ENCODE measurements around the gene NAB2. TPM values are rescaled to one million over a fixed set of nuclear protein-coding genes. Genes with fewer than 3 reads are reported as not detected.

The NAB2 gene
- total and polyA plus RNA-seq, 8 donors: 28.4 to 52.0 (median 42.8) TPM

DNA sequence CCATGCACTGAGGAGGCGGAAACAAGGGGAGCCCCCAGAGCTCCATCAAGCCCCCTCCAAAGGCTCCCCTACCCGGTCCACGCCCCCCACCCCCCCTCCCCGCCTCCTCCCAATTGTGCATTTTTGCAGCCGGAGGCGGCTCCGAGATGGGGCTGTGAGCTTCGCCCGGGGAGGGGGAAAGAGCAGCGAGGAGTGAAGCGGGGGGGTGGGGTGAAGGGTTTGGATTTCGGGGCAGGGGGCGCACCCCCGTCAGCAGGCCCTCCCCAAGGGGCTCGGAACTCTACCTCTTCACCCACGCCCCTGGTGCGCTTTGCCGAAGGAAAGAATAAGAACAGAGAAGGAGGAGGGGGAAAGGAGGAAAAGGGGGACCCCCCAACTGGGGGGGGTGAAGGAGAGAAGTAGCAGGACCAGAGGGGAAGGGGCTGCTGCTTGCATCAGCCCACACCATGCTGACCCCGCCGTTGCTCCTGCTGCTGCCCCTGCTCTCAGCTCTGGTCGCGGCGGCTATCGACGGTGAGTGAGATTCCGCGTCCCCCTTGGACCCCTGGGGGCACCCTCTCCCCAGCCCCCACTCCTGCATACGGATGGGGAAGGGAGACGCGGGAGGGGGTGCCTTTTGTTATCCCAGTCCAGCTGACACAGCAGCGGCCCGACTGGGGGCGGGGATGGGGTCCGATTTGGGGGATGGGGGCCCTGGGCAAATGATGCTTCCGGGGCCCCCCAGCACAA, 39.8 kb downstream of the NAB2 start:
- TF ChIP-seq, protein P1, sequence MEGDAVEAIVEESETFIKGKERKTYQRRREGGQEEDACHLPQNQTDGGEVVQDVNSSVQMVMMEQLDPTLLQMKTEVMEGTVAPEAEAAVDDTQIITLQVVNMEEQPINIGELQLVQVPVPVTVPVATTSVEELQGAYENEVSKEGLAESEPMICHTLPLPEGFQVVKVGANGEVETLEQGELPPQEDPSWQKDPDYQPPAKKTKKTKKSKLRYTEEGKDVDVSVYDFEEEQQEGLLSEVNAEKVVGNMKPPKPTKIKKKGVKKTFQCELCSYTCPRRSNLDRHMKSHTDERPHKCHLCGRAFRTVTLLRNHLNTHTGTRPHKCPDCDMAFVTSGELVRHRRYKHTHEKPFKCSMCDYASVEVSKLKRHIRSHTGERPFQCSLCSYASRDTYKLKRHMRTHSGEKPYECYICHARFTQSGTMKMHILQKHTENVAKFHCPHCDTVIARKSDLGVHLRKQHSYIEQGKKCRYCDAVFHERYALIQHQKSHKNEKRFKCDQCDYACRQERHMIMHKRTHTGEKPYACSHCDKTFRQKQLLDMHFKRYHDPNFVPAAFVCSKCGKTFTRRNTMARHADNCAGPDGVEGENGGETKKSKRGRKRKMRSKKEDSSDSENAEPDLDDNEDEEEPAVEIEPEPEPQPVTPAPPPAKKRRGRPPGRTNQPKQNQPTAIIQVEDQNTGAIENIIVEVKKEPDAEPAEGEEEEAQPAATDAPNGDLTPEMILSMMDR (IDR thresholded peaks at IDR 0.05): no peak
- intact Hi-C loops (cut with DNase I): loop anchor here in 1 of 2 donors (10.0 kb wide), 1 partner anchor 56 kb away; no protein-coding TSS in a partner anchor
- Histone ChIP-seq H3K27me3 (peaks cover 0 to 62% of the 10 kb centered on the region in 2 donors), H3K36me3 (no peaks in the 10 kb centered on the region), H3K9me3 (no peaks in the 10 kb centered on the region), H3K4me1 (peaks cover 18 to 52% of the 10 kb centered on the region in 2 donors), H3K27ac (peak overlapping the region; percentile 86 to 88), H3K4me3 (peak overlapping the region; percentile 72 to 74)
- DNase-seq: no peak
- ATAC-seq: no peak

DNA sequence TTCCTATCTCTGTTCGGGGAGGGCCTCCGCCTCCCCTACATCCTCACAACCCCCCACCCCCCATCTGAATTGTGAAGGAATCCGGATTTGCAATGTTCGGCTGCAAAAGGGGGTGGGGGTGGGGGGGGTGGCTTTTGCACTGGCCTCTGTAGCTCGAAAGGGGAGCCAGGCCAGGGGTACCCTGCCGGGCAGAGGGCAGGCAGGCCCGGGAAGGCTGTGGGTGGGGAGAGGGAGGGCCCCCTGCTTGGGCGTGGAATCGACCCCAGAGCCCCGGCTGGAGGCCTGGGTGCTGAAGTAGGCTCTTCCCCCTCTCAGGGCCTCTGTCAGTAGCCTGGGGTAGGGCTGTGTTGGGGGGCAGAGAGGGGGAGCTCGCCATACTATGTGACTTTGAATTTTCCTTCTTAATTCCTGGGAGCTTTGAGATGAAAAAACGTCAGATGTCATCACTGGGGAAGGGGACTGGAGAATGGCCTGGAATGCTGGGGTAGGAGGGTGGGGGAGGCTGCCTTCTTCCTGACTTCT, 40.5 kb downstream of the NAB2 start:
- Histone ChIP-seq H3K4me3 (peak overlapping the region; percentile 72 to 74), H3K4me1 (peaks cover 18 to 58% of the 10 kb centered on the region in 2 donors), H3K27ac (peak overlapping the region; percentile 86 to 88), H3K27me3 (peaks cover 0 to 62% of the 10 kb centered on the region in 2 donors), H3K9me3 (no peaks in the 10 kb centered on the region), H3K36me3 (no peaks in the 10 kb centered on the region)
- peak in 1 of 4 donors; percentile 81 for DNase-seq
- TF ChIP-seq, protein P1 (IDR thresholded peaks at IDR 0.05): no peak
- intact Hi-C loops (cut with DNase I): loop anchor here in 1 of 2 donors (10.0 kb wide), 1 partner anchor 55 kb away; no protein-coding TSS in a partner anchor
- ATAC-seq: no peak

DNA sequence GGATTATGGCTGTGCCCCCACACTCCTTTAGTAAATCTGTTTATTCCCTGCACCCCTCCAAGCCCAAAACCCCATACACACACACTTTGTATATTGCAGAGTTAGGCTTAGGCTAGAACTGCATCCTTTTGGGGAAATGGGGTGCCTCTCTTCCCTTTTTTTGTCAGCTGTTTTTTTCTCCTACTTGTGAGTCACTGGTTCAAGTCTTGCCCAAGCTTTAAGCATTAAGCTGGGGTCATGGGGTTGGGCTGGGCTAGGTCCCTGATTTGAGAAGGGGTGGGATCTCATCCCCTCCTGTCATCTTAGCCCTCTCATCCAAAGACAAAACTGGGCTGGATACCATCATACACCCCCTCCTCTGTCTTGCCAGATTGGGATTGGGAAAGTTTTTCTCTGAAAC, 41.0 kb downstream of the NAB2 start:
- H3K4me3 ChIP-seq: peak overlapping the region; percentile 72 to 74
- peak overlapping the region; percentile 86 to 88 for H3K27ac ChIP-seq
- ATAC-seq (no peak), DNase-seq (no peak)
- peaks cover 0 to 61% of the 10 kb centered on the region in 2 donors for H3K27me3 ChIP-seq
- H3K36me3 ChIP-seq: no peaks in the 10 kb centered on the region
- TF ChIP-seq, protein P1 (IDR thresholded peaks at IDR 0.05): no peak
- peaks cover 18 to 63% of the 10 kb centered on the region in 2 donors for H3K4me1 ChIP-seq
- intact Hi-C loops (cut with DNase I): loop anchor here in 1 of 2 donors (10.0 kb wide), 1 partner anchor 55 kb away; no protein-coding TSS in a partner anchor
- no peaks in the 10 kb centered on the region for H3K9me3 ChIP-seq

DNA sequence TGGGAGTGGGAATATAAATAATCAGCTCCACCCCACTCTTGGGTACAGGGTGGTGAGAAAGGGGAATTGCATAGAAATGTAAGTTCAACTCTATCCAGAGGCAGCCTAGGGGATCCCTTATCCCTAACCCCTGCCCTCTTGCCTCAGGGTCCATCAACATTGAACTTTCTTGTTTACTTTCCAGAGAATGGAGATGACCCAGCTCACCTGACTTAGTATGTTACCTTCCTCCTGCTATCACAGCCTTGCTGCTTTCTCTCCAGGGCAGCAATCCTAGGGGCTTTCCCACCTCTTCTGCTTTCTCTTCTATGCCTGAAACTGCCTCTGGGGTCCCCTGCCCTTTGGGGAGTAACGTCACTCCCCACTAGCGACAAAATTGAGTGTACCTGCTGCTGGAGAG, 42.0 kb downstream of the NAB2 start:
- intact Hi-C loops (cut with DNase I): no loop called here
- TF ChIP-seq, protein P1 (IDR thresholded peaks at IDR 0.05): no peak
- H3K9me3 ChIP-seq: no peaks in the 10 kb centered on the region
- peak overlapping the region in 1 of 2 donors; percentile 86 for H3K27ac ChIP-seq
- ATAC-seq: no peak
- DNase-seq: no peak
- H3K4me1 ChIP-seq: peaks cover 18 to 73% of the 10 kb centered on the region in 2 donors
- H3K36me3 ChIP-seq: no peaks in the 10 kb centered on the region
- peaks cover 0 to 52% of the 10 kb centered on the region in 2 donors for H3K27me3 ChIP-seq
- peak overlapping the region in 1 of 2 donors; percentile 74 for H3K4me3 ChIP-seq

All from left lung (tissue), 10 donors.